Breast epithelium (tissue), 4 donors: ENCODE data around the gene GREB1. TPM values are rescaled to one million over a fixed set of nuclear protein-coding genes. Genes with fewer than 3 reads are reported as not detected.

Source experiments
- DNase-seq, 2 donors: peaks; one replicate each; pipeline ENCODE4 v3.0.0-alpha.2; 2019; ENCODE audit warnings: low spot score in 2 of 2
- H3K27ac ChIP-seq, 2 donors: fragments of 200-600 bp; sonication (generic) in 1 of 2; one replicate each; pipeline ENCODE4 v1.5.1; 2016 to 2019; ENCODE audit warnings: mild to moderate bottlenecking in 1 of 2
- H3K27me3 ChIP-seq, 2 donors: fragments of 200-600 bp; sonication (generic) in 1 of 2; one replicate each; pipeline versions ENCODE4 v1.5.1 to v1.6.0; 2017 to 2019; ENCODE audit warnings: control low read depth in 1 of 2, mild to moderate bottlenecking in 1 of 2
- H3K36me3 ChIP-seq: fragments of 200-600 bp; one replicate; pipeline ENCODE4 v1.5.1; 2019
- H3K4me1 ChIP-seq, 2 donors: fragments of 200-600 bp; sonication (generic); one replicate each; pipeline ENCODE4 v1.5.1; 2016 to 2019; ENCODE audit warnings: control low read depth in 1 of 2
- H3K4me3 ChIP-seq, 3 donors: fragments of 200-600 bp; sonication (generic); 1 replicate in 2 of 3; 2 replicates in 1 of 3; pipeline ENCODE4 v1.5.1; 2016 to 2019; ENCODE audit warnings: mild to moderate bottlenecking in 3 of 3, moderate library complexity in 2 of 3
- H3K9me3 ChIP-seq, 2 donors: fragments of 200-600 bp; sonication (generic) in 1 of 2; one replicate each; pipeline ENCODE4 v1.5.1; 2016 to 2019; ENCODE audit warnings: control low read depth in 1 of 2
- POLR2A ChIP-seq: fragments of 450-650 bp; IDR thresholded peaks from one replicate; pipeline ENCODE4 v1.6.1; 2016; ENCODE audit warnings: antibody characterized with exemption, mild to moderate bottlenecking, moderate library complexity
- POLR2AphosphoS5 ChIP-seq, 3 donors: sonication (generic); formaldehyde crosslinking; IDR thresholded peaks; one replicate each; pipeline ENCODE4 v1.6.1; 2017; ENCODE audit warnings: antibody characterized with exemption in 3 of 3
- intact Hi-C: fragments of 100-400 bp; cut with DNase I; formaldehyde crosslinking; loops from one replicate; pipeline ENCODE4 v1.15.1; 2023; ENCODE audit warnings: low total_unique reads
- total RNA-seq, 3 donors: library from RNA; depleted of rRNA; stranded (reverse); fragments of >200 nt; gene quantifications; one replicate each; pipeline ENCODE4 v1.1.0, GENCODE V29; 2016
- TF ChIP-seq, protein P1 (sequence below), 3 donors: fragments of 450-650 bp; IDR thresholded peaks; one replicate each; pipeline ENCODE4 v1.5.1; 2016 to 2017; ENCODE audit warnings: antibody characterized with exemption in 3 of 3, mild to moderate bottlenecking in 3 of 3, moderate library complexity in 3 of 3

Gene GREB1
- total RNA-seq, 3 donors from 2014 or later = 5.4 to 83.6 (median 42.9) TPM

DNA sequence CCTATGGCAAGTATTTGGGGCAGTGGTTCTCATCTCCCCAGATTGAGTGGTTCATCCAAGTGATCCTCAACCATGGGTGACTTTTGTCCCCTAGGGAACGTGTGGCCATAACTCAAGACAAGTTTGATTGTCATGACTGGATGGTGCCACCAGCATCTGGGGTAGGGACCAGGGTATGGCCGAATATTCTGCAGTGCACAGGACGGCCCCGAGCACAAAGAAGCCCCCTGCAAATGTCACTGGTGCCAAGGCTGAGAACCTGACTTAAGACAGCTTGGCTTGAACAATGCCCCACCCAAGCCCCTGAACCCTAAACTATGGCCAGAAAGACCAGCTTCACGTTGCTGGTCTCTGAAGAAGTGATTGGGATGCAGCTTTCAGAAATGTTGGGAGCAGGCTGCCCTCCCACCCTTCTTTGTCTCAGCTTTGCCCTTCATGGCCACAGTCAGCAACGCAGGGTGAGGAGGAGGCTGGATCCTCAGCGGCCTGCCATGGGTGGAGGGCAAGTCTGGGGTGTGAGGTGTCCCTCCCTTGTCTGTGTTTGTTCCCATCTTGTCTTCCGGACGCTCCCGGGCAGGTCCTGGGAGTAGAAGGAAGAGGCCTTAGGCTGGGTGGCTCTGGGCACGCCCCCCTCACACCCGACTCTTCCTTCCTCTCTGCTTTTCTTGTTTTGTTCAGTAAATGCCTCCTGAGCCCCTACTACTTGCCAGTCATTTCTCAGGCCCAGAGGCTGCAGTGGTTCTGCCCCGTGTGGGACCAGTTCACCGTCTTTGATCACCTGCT lies 43.4 kb downstream of the GREB1 start:
- H3K4me3 ChIP-seq = no peak overlapping the region
- TF ChIP-seq, protein P1, sequence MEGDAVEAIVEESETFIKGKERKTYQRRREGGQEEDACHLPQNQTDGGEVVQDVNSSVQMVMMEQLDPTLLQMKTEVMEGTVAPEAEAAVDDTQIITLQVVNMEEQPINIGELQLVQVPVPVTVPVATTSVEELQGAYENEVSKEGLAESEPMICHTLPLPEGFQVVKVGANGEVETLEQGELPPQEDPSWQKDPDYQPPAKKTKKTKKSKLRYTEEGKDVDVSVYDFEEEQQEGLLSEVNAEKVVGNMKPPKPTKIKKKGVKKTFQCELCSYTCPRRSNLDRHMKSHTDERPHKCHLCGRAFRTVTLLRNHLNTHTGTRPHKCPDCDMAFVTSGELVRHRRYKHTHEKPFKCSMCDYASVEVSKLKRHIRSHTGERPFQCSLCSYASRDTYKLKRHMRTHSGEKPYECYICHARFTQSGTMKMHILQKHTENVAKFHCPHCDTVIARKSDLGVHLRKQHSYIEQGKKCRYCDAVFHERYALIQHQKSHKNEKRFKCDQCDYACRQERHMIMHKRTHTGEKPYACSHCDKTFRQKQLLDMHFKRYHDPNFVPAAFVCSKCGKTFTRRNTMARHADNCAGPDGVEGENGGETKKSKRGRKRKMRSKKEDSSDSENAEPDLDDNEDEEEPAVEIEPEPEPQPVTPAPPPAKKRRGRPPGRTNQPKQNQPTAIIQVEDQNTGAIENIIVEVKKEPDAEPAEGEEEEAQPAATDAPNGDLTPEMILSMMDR (IDR thresholded peaks at IDR 0.05) = no peak
- no peak for TF ChIP-seq POLR2AphosphoS5 (IDR thresholded peaks at IDR 0.05)
- TF ChIP-seq POLR2A = no peak
- H3K36me3 ChIP-seq = no peaks in the 10 kb centered on the region
- intact Hi-C loops = no loop called here
- no peaks in the 10 kb centered on the region for H3K27me3 ChIP-seq
- DNase-seq = no peak
- H3K9me3 ChIP-seq = no peaks in the 10 kb centered on the region
- peaks cover 3 to 7% of the 10 kb centered on the region in 2 donors for H3K4me1 ChIP-seq
- H3K27ac ChIP-seq = no peak overlapping the region

DNA sequence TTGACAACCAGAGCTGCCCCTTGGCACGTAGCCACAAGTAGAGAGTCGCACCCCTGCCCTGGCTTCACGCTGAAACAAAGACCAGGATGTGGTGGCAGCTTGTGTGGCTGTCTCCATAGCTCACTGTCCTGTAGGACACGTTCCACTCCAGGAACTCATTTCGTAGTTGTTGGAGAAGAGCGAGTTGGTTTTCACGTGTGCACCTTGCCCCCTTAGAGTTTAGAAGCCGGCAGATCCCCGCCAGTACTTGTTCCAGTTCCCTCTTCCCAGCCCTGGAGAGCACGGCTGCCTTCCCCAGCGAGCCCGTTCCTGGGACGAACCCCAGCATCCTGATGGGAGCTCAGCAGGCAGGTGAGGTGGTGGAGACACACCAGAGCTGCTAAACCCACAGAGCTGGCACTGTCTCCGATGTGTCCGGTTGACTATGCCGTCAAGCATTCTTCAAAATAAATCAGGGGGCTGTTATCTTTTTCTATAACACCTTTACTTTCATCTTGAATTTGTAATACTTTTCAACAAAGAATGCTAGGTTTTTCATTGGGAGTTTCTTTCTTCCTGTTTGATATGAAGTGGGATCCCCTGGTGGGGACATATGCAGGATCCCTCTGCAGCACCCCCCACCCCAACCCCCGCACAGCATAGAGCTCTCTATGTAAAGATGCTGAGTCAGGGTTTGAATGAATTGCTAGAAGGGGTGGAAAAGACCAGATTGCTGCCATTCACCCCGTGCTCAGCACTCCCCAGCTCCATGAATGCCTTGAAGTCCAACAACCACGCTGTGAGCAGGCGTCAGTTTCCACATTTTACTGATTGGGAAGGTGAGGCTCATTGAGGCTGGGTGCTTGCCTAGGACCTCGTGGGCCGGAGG lies 44.5 kb downstream of the GREB1 start:
- no peak for DNase-seq
- no peaks in the 10 kb centered on the region for H3K9me3 ChIP-seq
- no peak for TF ChIP-seq POLR2AphosphoS5 (IDR thresholded peaks at IDR 0.05)
- TF ChIP-seq, protein P1 (IDR thresholded peaks at IDR 0.05) = no peak
- no peak for TF ChIP-seq POLR2A
- peaks cover 7 to 16% of the 10 kb centered on the region in 2 donors for H3K4me1 ChIP-seq
- no peak overlapping the region for H3K4me3 ChIP-seq
- no peaks in the 10 kb centered on the region for H3K36me3 ChIP-seq
- H3K27ac ChIP-seq = no peak overlapping the region
- intact Hi-C loops = no loop called here
- H3K27me3 ChIP-seq = no peaks in the 10 kb centered on the region

DNA sequence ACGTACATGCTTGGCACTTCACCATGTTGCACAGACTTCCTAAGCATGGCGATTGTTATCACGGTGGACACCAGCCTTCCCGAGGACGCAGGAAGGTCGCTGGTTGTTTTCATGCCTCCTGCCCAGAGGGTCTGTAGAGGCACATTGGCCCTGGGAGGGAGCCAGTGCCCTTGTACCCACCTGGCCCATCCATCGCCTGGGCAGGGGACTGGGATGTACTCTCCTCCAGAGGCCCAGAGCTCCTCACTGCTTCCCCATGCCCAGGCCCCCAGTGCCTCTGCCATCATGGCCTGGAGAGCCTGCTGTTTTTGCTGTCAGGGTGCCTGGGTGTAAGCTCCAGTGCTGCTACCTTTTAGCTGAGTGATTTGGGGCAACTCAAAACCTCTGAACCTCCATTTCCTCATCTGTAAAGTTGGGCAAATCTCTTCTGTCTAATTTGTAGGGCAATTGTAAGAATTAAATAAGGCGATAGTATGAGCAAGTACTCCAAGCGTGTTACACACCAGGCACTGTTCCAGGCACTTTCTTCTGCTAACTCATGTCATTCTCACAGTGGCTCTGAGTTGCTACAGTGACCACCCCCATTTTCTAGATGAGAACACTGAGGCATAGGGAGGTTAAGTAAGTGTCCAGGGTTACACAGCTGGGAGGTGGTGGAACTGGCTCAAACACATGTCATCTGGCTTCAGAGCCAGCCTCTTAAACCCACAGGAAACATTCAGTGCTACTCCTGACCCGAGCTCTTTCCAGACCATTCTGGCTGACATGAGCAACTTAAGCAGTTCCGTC lies 45.3 kb downstream of the GREB1 start:
- intact Hi-C loops = no loop called here
- Histone ChIP-seq H3K27ac (no peak overlapping the region), H3K4me1 (peaks cover 7 to 16% of the 10 kb centered on the region in 2 donors), H3K4me3 (no peak overlapping the region), H3K36me3 (no peaks in the 10 kb centered on the region), H3K9me3 (no peaks in the 10 kb centered on the region), H3K27me3 (no peaks in the 10 kb centered on the region)
- TF ChIP-seq POLR2AphosphoS5 (IDR thresholded peaks at IDR 0.05) = no peak
- no peak for TF ChIP-seq POLR2A
- TF ChIP-seq, protein P1 (IDR thresholded peaks at IDR 0.05) = no peak
- no peak for DNase-seq

GRCh38 chr2:11579867-11580659 lies 46.2 kb downstream of the GREB1 start:
- intact Hi-C loops = loop anchor here (5.0 kb wide), 1 partner anchor 98 kb away; no protein-coding TSS in a partner anchor
- H3K4me3 ChIP-seq = no peak overlapping the region
- no peaks in the 10 kb centered on the region for H3K27me3 ChIP-seq
- H3K27ac ChIP-seq = peak overlapping the region in 1 of 2 donors; percentile 77
- H3K4me1 ChIP-seq = peaks cover 7 to 16% of the 10 kb centered on the region in 2 donors
- DNase-seq = no peak
- no peaks in the 10 kb centered on the region for H3K36me3 ChIP-seq
- no peaks in the 10 kb centered on the region for H3K9me3 ChIP-seq
- TF ChIP-seq POLR2AphosphoS5 (IDR thresholded peaks at IDR 0.05) = no peak
- TF ChIP-seq, protein P1 (IDR thresholded peaks at IDR 0.05) = no peak
- no peak for TF ChIP-seq POLR2A
